Lower leg skin (tissue), 4 donors: ENCODE measurements around the gene RNF217. TPM values are rescaled to one million over a fixed set of nuclear protein-coding genes. Genes with fewer than 3 reads are reported as not detected.
"Not testable (repeated sequence)": the region's sequence is repeated elsewhere in the genome, so short reads cannot be mapped to it uniquely, and the experiment has no call there.

Source experiments
- DNase-seq, 2 donors: peaks; one replicate each; pipeline ENCODE4 v3.0.0-alpha.2; 2019; ENCODE audit warnings: low spot score in 2 of 2
- H3K4me3 ChIP-seq: fragments of 200-600 bp; sonication (generic); 2 replicates; pipeline ENCODE4 v1.5.1; 2017; ENCODE audit warnings: mild to moderate bottlenecking, low read depth; ENCODE audit not compliant: poor library complexity, severe bottlenecking
- POLR2A ChIP-seq, 2 donors: fragments of 450-650 bp; IDR thresholded peaks; one replicate each; pipeline ENCODE4 v1.6.1; 2016 to 2017; ENCODE audit warnings: antibody characterized with exemption in 2 of 2, mild to moderate bottlenecking in 1 of 2, moderate library complexity in 1 of 2
- WGBS, 2 donors: methylation state at CpG; one replicate each; pipeline ENCODE4 v1.1.5; 2018; 5-methylcytosine and 5-hydroxymethylcytosine counted together
- intact Hi-C: fragments of 100-400 bp; cut with DNase I; formaldehyde crosslinking; loops from one replicate; pipeline ENCODE4 v1.15.0; 2023; ENCODE audit warnings: low total_unique reads
- total RNA-seq, 4 donors: library from RNA; depleted of rRNA; stranded (reverse); fragments of >200 nt; gene quantifications; one replicate each; pipeline ENCODE4 v1.1.0, GENCODE V29; 2016
- TF ChIP-seq, protein P1 (sequence below), 3 donors: fragments of 450-650 bp; IDR thresholded peaks; one replicate each; pipeline ENCODE4 v1.5.1; 2016; ENCODE audit warnings: antibody characterized with exemption in 3 of 3, mild to moderate bottlenecking in 3 of 3, moderate library complexity in 2 of 3

Gene RNF217
- total RNA-seq, 4 donors from 2014 or later = 17.2 to 35.2 (median 25.1) TPM

DNA sequence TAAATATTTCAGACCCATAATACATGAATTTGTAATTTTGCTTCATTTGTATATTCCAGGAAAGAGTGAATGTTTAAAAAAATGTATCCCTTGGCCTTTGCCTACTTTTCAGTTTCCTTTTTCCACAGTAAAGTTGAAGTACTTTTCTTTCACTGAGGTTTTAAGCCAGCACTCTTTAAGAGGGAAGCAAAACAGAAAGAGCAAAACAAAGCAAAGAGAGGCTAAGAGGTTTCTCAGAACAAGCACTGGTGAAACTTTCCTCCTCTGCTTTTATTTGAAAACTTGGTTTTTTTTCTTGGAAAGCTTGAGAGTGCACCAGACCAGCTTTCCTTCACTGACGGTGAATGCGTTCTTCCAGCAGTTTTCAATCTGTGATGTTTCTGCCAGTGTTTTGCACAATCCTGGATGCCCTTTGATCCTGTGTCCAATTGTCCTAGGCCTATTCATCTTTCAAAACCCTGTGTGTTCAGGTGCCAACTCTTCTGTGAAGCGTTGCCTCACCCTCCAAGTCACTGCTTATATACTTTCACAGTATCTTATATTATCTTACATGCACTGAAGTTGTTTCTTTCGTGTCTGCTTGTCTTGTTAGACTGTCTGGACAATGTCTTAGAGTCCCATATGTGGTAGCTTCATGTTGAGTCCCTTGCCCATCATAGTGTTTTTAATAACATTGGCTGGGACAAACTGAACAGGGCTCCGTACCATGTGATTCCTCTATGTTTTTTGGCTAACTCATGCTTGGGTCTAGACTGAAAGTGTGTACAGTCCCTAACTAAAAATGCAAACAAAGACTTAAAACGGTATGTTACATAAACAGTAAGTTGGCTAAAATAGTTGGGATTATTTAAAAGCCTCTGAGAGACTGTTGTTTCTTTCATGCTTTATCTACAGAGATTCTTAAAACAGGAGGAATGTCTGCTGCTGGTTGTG lies 1.9 kb downstream of the RNF217 start:
- no peak for TF ChIP-seq POLR2A (IDR thresholded peaks at IDR 0.05)
- TF ChIP-seq, protein P1, sequence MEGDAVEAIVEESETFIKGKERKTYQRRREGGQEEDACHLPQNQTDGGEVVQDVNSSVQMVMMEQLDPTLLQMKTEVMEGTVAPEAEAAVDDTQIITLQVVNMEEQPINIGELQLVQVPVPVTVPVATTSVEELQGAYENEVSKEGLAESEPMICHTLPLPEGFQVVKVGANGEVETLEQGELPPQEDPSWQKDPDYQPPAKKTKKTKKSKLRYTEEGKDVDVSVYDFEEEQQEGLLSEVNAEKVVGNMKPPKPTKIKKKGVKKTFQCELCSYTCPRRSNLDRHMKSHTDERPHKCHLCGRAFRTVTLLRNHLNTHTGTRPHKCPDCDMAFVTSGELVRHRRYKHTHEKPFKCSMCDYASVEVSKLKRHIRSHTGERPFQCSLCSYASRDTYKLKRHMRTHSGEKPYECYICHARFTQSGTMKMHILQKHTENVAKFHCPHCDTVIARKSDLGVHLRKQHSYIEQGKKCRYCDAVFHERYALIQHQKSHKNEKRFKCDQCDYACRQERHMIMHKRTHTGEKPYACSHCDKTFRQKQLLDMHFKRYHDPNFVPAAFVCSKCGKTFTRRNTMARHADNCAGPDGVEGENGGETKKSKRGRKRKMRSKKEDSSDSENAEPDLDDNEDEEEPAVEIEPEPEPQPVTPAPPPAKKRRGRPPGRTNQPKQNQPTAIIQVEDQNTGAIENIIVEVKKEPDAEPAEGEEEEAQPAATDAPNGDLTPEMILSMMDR (IDR thresholded peaks at IDR 0.05) = no peak
- intact Hi-C loops = no loop called here
- H3K4me3 ChIP-seq = peak overlapping the region; percentile 70
- peak; percentile 60 to 84 for DNase-seq
- WGBS, 2 donors = 9 to 11% methylated on average over 6 of the region's 6 CpGs

DNA sequence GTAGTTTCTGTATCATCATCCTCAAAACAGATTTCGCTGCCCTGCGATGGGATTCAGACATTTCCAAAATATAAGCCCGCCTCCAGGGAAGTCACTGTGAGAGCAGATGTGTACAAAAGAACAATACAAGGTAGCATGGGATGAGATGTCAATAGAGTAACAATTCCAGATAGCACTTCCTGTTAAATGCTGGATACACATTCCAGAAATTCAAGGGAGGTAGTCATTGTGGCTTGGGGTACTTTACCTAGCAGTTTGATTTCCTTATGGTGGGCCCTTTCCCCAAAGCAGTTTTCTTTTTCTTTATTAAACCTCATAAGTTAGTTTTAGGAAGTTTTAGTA lies 2.5 kb downstream of the RNF217 start:
- WGBS, 2 donors = 33 to 38% methylated on average over 3 of the region's 3 CpGs
- intact Hi-C loops = loop anchor here (5.0 kb wide), 1 partner anchor 757 kb away; no protein-coding TSS in a partner anchor

DNA sequence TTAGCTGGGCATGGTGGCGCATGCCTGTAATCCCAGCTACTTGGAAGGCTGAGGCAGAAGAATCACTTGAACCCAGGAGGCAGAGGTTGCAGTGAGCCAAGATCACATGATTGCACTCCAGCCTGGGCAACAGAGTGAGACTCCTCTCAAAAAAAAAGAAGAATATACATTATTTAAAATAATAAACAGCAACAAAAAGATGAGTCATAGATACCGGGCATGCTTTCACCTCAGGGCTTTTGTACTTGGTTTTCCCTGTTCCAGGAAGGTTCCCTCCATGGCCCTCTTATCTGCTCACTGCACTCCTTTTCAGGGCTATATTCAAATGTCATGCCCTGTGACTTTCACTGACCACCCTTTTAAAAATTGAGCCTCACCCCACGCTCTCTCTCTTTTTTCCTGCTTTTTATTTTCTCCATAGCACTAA lies 3.2 kb downstream of the RNF217 start:
- 65 to 73% methylated on average over 3 of the region's 3 CpGs for WGBS, 2 donors
- not testable (repeated sequence) for H3K4me3 ChIP-seq, DNase-seq
- intact Hi-C loops = loop anchor here (5.0 kb wide), 1 partner anchor 758 kb away; no protein-coding TSS in a partner anchor

More for the DNA sequence above, 2.5 kb downstream of the RNF217 start:
- DNase-seq = no peak
- H3K4me3 ChIP-seq = no peak overlapping the region
- TF ChIP-seq, protein P1 (IDR thresholded peaks at IDR 0.05) = no peak
- no peak for TF ChIP-seq POLR2A (IDR thresholded peaks at IDR 0.05)

DNA sequence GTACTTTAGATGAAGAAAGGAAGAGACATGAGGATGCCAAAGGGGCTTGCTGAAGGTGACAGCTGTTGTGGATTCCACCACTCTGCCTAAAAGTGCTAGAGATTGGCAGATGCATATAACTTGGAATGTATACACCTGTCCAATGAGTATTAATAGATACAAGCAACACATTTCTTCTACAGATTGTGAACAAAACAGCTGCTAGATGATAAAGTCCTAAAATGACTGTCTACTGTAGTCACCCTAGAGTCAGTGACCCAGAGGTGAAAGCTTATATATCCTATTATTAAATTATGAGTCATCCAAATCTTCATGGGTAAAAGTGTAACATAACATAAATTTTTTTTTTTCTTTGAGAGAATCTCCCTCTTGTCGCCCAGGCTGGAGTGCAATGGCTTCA lies 5.2 kb downstream of the RNF217 start:
- 88 to 89% methylated on average over 1 of the region's 1 CpG for WGBS, 2 donors
- DNase-seq = no peak
- TF ChIP-seq, protein P1 (IDR thresholded peaks at IDR 0.05) = no peak
- no peak for TF ChIP-seq POLR2A (IDR thresholded peaks at IDR 0.05)
- H3K4me3 ChIP-seq = no peak overlapping the region
- intact Hi-C loops = loop anchor here (5.0 kb wide), 1 partner anchor 760 kb away; no protein-coding TSS in a partner anchor

DNA sequence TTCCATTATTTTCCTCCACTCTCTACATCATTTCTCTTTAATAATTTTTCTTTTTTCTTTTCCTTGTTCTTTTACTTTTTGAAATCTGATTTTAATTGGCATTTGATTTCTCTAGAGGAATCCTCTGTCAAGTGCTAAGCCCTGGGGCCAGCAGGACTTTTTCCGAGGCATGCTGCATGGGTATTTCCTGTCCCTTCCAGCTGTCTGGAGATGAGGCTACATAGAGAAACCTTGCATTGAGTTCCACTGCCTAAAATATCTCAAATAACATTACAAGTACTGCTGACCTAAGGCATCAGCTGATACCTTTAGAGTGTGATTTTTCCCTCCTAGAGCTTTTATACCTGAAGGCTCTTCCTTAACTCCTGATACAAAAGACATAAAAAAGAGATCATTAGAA lies 6.2 kb downstream of the RNF217 start:
- 14 to 34% methylated on average over 1 of the region's 1 CpG for WGBS, 2 donors
- no peak for TF ChIP-seq POLR2A (IDR thresholded peaks at IDR 0.05)
- TF ChIP-seq, protein P1 (IDR thresholded peaks at IDR 0.05) = no peak
- intact Hi-C loops = loop anchor here (5.0 kb wide), 1 partner anchor 761 kb away; no protein-coding TSS in a partner anchor
- H3K4me3 ChIP-seq = no peak overlapping the region
- DNase-seq = no peak

DNA sequence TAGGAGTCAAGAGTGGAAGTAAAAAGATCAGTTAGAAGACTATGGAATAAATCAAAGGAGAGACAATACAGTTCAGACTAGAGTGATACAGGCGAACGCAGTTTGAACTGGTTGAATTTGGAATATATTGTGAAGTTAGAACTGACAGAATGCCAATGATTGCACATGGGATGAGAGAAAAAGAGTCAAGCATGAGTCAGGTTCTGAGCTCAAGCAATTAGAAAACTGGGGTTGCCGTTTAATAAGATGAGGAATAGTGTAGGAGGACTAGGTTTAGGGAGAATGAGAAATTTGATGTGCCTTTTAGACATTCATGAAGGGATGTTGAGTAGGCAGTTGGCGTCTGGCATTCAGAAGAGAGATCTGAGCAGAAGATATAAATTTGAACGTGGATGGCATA lies 8.0 kb downstream of the RNF217 start:
- no peak overlapping the region for H3K4me3 ChIP-seq
- intact Hi-C loops = no loop called here
- WGBS, 2 donors = 45 to 66% methylated on average over 5 of the region's 5 CpGs

More for the DNA sequence above, 8.0 kb downstream of the RNF217 start:
- DNase-seq = no peak
- TF ChIP-seq POLR2A (IDR thresholded peaks at IDR 0.05) = no peak
- TF ChIP-seq, protein P1 (IDR thresholded peaks at IDR 0.05) = no peak
